HG03025 (cell line): ENCODE measurements around the gene ERCC5.

ENCODE experiments used
- ATAC-seq: cut with Tn5 transposase; IDR thresholded peaks from one replicate; pipeline ENCODE4 v1.9.1; 2021; ENCODE audit warnings: mild to moderate bottlenecking, moderate library complexity; ENCODE audit not compliant: unreplicated experiment, low FRiP score

ERCC5 gene

GRCh38 chr13:102879793-102880499 is 34.1 kb downstream of the ERCC5 start:
- no peak for ATAC-seq

DNA sequence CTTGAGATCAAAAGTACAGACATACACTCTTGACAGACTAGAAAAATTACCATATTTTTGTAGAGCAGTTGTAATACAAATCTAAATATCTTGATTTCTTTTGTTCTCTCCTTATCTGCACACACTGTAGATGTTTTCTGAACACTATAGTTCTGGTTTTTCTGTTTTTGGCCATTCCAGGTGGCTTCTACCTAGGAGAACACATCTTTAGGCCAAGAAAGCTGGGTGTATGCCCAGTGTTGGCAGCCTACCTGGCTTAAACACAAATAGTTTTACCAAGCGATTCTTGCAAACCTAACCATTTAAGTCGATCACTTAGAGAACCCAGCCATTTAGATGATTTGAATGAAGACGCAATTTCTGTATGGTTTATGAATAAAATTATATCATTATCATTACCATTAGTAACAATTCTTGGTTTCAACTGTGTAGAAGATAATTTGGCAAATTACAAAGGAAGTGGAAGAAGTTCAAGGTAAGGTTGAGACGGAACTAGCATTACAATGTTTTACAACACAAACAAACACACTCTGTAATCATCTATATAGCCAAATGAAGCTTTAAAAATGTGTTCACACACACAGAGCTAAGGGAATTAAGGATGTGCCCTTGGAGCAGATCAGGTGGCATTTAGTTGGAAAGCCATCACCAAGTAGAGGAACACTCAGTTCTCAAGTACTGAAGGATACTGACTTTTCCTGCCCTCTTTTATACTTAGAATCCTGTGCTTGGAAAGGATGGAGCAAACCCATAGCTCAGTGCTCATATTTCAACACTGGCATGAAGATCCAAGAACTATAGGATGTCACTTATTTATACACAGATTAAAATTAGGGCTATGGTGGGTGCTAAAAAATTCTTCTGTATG is 36.2 kb downstream of the ERCC5 start:
- no peak for ATAC-seq

DNA sequence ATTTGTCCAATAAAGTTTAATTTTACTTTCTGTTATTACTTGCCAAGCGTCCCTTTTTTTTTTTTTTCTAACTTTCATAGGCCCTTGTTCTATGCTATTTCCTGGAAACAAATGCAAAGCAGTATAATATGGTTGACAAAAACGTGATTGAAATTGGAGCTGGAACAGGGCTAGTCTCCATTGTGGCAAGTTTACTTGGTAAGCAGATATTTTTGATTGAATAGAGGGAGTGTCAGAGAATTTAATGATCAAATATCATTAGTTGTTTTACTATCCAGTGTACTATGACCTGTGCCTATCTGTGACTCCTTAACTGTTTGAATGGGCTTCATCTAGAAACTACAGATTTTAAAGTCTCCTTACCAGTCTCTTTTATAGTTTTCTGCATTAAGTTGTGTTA is 46.7 kb downstream of the ERCC5 start:
- no peak for ATAC-seq

DNA sequence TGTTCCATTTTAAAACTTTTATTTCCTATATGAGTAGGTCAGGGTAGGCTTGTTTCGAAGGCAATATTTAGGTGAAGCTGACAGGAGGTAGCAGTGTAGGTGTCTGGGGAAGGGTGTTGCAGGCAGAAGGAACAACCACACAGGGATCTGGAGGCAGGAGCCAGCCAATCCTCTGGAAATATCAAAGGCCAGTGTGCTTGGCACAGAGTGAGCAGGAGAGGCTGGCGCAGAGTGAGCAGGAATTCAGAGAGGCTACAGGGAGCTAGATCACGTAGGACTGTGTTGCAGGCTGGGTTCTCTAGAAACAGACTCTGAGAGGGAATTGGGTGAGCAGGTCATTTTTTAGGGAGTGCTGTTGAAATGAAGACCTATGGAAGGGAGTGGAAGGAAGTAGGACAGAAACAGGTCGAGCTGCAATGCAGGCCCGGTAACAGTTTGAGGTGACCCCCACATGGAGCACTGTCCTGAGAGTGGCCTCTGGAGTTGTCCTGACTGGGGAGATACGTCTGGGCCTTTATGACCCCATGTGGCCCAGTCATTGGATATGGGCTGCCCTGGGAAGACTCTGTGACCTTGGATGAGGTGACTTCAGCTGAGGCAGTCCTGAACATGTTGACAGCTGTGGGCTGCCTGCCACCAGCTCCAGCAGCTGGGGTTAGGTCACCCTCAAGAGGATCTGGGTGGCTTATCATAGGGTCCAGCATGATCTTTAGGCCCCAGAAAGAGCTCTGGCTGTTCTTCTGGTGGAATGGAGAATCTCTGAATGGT is 51.7 kb downstream of the ERCC5 start:
- ATAC-seq, result no peak

DNA sequence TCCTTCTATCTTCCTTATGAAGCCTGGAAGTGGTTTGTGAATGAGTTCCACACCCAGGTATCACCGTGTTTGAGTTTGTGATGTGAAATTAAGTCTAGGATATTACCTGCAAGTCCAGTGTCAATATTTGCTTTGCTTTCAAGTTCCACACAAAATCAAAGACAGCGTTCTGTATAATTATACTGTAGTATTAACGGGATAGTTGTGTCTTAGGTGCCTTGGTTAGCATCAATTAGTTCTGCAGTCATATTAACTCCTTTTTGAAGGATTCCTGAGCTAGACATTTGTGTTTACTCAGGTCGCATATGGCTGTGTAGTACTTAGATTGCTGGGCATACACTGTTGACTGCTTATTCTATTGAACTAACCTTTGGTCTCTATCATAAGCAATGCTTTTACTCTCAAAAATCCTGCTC is 54.4 kb downstream of the ERCC5 start:
- ATAC-seq, result no peak

DNA sequence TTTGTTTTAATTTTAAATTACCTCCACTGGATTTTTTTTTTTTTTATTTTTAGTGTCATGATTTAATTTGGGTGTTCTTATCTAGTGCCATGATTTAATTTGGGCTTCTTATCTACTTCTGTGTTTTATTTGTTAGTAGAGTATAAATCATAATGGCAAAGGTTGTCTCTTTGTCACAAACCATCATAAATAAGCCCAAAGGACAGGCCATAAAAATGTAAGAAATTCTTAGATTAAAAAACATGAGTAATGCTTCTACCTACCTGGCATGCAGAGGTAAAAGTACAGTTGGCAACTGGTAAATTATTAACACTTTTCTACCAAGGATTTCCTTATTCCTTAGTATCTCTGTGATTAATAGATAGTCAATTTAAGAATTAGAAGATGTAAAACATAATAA is 55.2 kb downstream of the ERCC5 start:
- ATAC-seq, result no peak

DNA sequence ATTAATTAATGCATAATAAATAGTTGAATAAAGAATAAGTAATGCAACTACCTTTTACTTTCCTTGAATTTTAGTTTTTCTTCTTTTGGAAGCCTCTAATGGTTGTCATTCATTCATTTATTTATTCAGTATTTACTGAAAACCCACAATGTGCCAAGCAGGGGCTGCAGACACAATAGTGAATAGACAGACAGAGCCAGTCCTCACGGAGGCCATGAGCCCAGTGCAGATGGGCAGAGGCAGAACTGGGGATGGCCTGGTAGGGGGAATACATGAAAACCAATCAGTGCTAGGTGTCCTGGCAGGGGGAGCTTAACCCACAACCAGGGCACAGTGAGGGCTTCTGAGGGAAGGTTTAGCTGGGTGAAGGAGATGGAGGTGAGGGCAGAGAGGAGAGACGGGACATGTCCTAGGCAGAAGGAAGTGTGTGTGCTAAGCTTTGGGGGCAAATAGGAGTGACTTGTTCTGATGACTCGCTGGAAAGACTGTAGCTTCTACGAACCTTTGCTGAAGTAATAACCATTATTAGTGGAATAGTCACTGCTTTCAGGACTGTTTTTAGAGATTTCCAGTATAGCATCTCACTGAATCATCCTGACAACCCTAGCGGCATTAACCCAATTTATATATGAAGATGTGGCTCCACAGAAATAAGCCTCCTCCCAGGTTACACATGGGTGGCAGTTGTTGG is 55.9 kb downstream of the ERCC5 start:
- no peak for ATAC-seq

DNA sequence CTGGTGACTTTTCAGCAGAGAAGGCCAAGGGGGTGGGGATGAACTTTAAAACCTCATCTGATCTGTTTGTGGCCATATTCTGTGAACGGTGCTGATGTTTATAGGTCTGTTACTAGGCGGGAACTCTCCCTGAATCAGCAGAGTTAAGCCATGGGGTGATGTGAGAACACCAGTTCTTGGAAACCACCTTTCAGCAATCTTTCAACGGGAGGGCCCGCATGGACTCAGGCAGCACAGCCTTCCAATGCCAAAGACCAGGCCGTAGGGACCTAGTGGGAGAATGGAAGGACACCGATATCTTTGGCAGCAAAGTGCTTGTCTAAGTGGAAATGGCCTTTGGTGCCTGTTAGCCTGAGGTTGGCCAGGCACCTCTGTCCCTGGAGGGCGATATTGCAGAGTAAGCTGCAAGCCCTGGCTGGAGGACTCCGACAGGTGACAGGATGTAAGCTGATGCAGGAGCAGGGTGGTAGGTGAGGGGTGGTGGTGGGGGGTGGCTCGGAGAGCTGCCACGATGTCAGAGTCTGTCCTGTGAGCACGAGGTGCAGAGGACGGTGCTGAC is 57.0 kb downstream of the ERCC5 start:
- ATAC-seq, result no peak

- ATAC-seq, result no peak
Measured at GRCh38 chr13:102903659-102904407, 58.0 kb downstream of the ERCC5 start.

DNA sequence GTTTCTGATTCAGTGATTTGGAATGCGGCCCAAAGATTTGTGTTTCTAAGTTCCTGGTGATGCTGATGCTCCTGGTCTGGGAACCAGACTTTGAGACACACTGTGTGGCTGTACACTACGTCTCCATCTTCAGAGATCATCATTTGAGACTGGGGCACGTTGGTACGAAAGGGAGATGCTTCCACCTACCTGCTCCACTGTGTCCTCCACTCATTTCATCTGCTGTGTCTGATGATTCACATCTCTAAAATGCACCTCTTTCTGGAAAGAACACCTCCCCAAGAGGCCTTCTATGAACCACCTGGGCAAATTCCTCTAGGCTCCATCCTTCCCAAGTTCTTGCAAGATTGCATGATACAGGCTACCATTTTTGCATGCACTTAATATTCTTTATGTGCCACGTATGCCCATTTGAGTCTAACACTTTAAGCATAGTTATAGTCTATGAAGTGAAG is 58.6 kb downstream of the ERCC5 start:
- no peak for ATAC-seq

DNA sequence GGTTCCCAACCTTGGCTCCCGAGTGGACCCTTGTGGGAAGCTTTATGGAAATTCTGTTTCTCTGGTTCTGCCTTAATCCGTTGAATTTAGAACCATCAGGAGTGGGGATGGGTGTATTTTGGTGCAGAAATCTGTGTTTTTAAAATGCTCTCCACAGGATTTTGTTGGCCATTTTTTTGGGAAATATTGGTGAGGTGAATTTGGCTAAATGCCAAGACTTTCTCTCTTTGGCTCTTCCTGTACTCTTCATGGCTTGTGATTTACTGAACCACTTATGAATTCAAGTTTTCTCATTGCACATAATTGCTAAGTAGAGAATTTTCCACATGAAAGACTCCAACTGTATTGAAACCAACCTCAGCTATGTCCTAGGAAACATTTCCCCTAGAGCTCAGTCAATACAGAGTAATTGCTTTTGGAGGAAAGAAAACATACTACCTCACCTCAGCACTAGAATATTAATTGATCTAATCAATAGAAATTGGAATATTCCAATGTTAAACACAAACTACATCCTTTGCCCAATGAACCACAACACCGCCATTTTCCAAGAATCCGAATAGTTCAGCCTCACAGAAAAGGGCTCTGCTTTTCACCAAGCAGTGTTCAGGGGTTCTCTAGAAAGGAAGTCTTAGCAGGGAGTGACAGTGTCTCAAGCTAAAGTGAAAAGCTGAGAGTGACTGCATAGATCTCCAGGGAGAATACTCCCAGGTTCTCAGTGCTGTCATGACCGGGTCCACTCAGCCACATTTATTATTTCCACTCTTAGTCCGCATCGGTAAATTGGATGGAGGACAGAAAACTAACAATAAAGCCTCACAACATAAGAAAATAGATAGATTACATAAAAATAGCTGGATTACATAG is 60.3 kb downstream of the ERCC5 start:
- ATAC-seq, result no peak

DNA sequence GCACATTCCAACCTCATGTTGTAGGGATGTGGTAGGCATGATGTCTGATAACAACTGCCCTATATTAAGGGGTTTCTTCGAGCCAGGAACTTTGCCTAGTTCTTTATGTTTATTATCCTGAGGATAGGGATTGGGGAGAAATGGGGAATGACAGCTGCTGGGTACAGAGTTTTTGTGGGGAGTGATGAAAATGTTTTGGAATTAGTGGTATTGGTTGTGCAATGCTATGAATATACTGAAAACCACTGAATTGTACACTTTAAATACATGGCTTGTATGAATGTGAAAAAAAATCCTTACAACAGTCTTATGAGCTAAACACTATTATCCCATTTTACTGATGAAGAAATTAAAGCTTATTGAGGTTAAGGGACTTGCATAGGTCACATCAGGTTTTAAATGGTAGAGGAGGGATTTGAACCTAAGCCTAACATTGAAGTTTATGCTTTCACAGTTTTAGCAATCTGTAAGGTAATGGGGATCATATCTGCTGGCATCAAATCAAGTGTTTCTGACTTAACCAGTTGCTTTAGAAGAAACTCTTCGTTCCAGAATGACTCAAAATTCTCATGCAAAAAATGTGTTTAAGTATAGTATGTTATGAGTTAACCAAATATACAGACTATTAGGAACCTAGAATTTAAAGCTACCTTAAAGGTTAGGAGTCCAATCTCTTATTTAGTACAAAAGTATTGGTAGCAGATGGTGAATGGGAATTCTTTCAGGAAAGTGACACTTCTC is 61.4 kb downstream of the ERCC5 start:
- no peak for ATAC-seq

DNA sequence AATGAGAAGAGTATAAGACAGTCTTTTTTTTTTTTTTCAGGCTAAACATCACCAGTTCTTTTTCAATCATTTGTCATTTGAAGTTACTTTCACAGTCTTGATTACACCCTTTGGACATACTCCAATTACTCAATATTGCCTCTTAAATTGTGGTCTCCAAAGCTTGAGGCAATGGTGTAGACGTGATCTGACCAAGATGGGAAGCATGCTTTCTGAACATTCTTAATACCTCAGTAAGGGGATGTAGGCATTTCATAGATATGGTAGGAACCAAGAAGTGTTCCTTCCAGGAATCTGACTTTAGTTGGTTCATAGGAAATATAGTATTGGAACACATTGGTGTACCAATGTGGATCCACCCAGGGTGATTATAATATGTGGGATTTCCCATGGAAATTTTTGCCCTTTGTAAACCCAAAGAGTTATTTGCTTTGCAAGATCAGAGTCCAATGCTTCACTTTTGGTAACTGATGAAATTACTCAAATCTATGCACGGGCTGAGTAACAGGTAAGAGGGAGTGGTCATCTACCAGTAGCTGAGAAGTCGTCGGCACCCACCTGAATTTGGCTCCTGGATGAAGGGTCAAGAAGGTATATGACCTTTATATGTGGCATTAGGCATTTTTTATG is 62.2 kb downstream of the ERCC5 start:
- no peak for ATAC-seq

DNA sequence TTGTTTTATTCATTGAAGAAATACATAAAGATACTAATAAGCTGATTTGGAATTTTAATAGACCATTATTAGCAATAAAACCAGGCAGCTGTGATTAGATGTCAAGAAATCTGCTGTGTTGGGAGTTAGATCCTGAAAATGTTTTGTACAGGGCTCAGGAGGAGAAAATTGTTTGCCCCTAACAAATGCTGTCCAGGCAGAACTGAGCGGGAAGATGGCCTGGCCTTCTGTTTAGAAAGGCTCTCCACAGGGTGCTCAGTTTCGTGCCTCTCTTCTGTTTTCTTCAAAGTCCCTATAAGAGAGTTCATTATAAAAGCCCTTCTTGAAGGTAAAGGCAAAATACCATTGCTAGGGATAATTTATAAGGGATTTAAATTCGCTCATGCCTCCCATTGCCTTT is 64.1 kb downstream of the ERCC5 start:
- no peak for ATAC-seq

DNA sequence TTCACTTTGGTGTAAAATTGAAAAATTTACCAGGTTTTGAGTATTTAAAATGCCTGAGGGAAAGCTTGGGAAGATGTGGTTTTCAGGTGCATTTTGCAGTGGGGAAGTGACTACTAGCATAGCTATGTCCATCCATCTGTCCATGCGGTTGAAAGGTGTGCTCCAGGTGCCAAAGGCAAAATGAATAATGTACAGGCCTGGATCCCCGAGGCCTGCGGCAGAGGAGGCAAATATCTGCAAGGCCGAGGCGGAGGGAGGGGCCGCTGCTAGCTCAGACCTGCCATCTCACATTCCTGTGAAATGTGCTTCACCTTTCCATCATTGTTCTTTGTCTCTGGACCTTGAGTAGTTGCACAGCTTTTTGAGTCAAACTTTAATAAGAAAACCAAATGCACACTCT is 65.5 kb downstream of the ERCC5 start:
- ATAC-seq, result no peak

DNA sequence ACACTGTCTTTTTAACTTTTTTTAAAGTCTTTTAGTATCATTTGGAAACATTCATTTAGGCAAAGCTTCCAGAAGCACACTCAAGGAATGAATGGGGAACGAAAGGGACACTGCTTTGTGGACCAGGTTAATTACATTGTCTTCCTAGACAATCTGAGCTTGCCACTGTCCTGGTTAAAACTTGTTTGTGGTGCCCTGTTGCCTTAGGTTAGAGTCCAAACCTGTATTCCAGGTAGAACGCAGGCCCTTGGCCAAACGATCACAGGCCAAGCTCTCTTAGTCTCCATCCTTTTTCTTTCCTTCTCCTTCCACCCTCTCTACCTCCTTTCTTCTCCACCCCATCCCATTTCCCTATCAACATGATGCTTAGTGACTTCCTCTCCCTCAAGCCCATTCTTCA is 66.8 kb downstream of the ERCC5 start:
- no peak for ATAC-seq

- no peak for ATAC-seq
Measured at GRCh38 chr13:102913914-102914313, 68.1 kb downstream of the ERCC5 start.
